ENCODE measurements around the gene SEH1L.

Gene SEH1L

GRCh38 chr18:13003466-13003896, 55.7 kb downstream of the SEH1L start:
- Histone ChIP-seq H3K36me3 (peaks cover 60% of the 10 kb centered on the region), H3K27ac (no peak overlapping the region), H3K9me3 (ENCODE audit: severe bottlenecking) (no peaks in the 10 kb centered on the region), H3K4me3 (ENCODE audit: low read depth, low read length) (no peak overlapping the region), H3K27me3 (ENCODE audit: insufficient read depth, low read depth, severe bottlenecking) (no peaks in the 10 kb centered on the region)
- peak; percentile 76 for DNase-seq
- TF ChIP-seq CTCF (IDR thresholded peaks at IDR 0.05; ENCODE audit: low read depth, low read length) = peak; percentile 68

DNA sequence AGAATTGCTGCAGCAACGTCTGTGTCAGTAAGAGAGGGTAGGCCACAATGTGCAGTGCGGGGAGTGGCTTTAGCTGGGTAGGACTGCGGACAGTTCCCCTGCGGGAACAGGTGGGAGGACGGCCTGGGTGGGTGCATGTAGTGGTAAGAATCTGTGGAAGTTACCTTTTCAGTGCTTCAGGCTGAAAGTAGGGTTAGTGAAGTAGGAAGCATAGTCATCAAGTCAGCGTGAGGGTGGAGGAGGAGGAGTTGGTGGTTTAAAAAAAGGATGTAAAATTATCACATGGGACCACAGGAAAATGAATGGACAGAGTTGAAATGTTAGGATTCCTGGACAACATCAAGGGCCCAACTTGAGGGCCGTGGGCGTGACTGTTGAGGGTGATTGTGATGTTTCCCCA, 56.6 kb downstream of the SEH1L start:
- Histone ChIP-seq H3K9me3 (ENCODE audit: severe bottlenecking) (no peaks in the 10 kb centered on the region), H3K27ac (no peak overlapping the region), H3K27me3 (ENCODE audit: insufficient read depth, low read depth, severe bottlenecking) (no peaks in the 10 kb centered on the region), H3K36me3 (peaks cover 65% of the 10 kb centered on the region), H3K4me3 (ENCODE audit: low read depth, low read length) (no peak overlapping the region)
- no peak for TF ChIP-seq CTCF (IDR thresholded peaks at IDR 0.05; ENCODE audit: low read depth, low read length)
- DNase-seq = no peak

DNA sequence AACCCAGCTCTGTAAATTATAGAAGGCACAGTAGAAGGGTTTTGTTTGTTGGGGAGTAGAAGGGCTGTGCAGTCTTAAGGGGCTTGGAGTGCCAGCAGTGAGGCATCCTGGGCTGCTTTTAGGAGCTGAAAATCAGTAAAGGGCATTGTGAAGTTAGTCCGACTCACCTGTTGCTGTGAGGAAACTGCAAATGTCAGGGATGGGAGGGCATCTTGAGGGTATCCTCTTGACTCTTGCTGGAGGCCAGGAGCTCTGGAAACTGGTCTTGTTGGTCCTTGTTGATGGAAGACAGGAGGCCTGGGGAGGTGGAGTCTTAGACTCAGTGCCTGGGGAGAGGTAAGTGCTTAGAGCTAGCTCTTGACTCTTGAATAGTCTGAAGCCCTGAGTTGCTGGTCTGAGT, 57.5 kb downstream of the SEH1L start:
- Histone ChIP-seq H3K27me3 (ENCODE audit: insufficient read depth, low read depth, severe bottlenecking) (no peaks in the 10 kb centered on the region), H3K27ac (no peak overlapping the region), H3K4me3 (ENCODE audit: low read depth, low read length) (no peak overlapping the region), H3K36me3 (peaks cover 71% of the 10 kb centered on the region), H3K9me3 (ENCODE audit: severe bottlenecking) (no peaks in the 10 kb centered on the region)
- TF ChIP-seq CTCF (IDR thresholded peaks at IDR 0.05; ENCODE audit: low read depth, low read length) = no peak
- DNase-seq = no peak

DNA sequence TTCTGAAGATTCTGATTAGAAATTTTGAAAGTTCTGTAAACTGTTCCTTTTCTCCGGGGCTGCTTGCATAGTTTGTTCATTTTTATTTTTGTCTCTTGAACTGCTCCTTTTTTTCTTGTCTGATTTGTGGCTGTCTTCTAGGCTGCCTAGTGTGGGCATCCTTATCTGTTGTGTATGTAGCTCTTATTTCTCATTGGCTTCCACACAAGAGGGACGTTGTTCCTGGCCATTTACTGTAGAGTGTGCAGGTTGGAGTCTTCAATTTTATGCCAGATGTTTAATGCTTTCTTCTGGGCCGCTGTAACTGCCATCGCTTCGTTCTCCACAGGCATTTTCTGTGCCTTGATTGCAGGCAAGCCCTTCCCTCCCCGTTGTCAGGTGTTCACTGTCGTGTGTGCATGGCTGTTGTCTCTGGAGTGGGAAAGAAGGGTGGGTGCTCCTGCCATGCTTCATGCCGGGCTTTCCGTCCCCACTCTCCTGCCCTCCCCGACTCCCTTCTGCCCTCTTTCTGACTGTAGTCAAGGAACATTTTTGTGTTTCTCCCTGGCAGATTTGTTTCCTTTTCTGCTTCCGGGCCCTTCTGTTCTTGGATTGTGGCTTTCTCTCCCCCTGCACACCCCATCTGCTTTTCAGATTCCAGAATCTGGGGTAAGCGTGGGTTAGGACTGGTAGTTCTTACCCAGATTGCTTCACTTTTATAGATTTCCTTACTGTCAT, 58.9 kb downstream of the SEH1L start:
- DNase-seq = no peak
- no peak for TF ChIP-seq CTCF (IDR thresholded peaks at IDR 0.05; ENCODE audit: low read depth, low read length)
- no peak overlapping the region for H3K27ac ChIP-seq
- H3K36me3 ChIP-seq = peaks cover 72% of the 10 kb centered on the region
- H3K27me3 ChIP-seq (ENCODE audit: insufficient read depth, low read depth, severe bottlenecking) = no peaks in the 10 kb centered on the region
- H3K4me3 ChIP-seq (ENCODE audit: low read depth, low read length) = no peak overlapping the region
- H3K9me3 ChIP-seq (ENCODE audit: severe bottlenecking) = no peaks in the 10 kb centered on the region

- H3K36me3 ChIP-seq = peaks cover 72% of the 10 kb centered on the region
- H3K4me3 ChIP-seq (ENCODE audit: low read depth, low read length) = no peak overlapping the region
- no peaks in the 10 kb centered on the region for H3K27me3 ChIP-seq (ENCODE audit: insufficient read depth, low read depth, severe bottlenecking)
- DNase-seq = no peak
- H3K9me3 ChIP-seq (ENCODE audit: severe bottlenecking) = no peaks in the 10 kb centered on the region
- no peak for TF ChIP-seq CTCF (IDR thresholded peaks at IDR 0.05; ENCODE audit: low read depth, low read length)
- no peak overlapping the region for H3K27ac ChIP-seq
Measured at GRCh38 chr18:13007248-13007560, 59.4 kb downstream of the SEH1L start.

DNA sequence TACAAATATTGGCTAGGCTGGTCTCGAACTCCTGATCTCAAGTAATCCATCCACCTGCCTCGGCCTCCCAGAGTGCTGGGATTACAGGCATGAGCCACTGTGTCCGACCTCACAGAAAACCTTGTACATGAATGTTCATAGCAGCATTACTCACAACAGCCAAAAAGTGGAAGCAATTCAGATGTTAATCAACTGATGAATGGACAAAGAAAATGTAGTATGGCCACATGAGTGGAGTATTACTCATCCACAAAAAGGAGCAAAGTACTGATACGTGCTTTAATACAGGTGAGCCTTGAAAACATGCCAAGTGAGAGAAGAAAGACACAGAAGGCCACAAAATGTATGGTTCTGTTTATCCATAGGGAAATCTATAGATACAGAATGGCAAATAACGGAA, 63.9 kb downstream of the SEH1L start:
- DNase-seq = no peak
- TF ChIP-seq CTCF (IDR thresholded peaks at IDR 0.05; ENCODE audit: low read depth, low read length) = no peak
- Histone ChIP-seq H3K27me3 (ENCODE audit: insufficient read depth, low read depth, severe bottlenecking) (no peaks in the 10 kb centered on the region), H3K27ac (no peak overlapping the region), H3K9me3 (ENCODE audit: severe bottlenecking) (no peaks in the 10 kb centered on the region), H3K36me3 (peaks cover 83% of the 10 kb centered on the region), H3K4me3 (ENCODE audit: low read depth, low read length) (no peak overlapping the region)

Data from WERI-Rb-1 (cell line).